Rectal smooth muscle tissue (tissue), 1 donor: ENCODE measurements around the gene FOXN3.

Source experiments
- H3K27ac ChIP-seq: one replicate; pipeline ENCODE4 v1.7.0; 2013; ENCODE audit warnings: low read depth, low read length, inconsistent platforms
- H3K27me3 ChIP-seq: one replicate; pipeline ENCODE4 v1.7.0; 2013; ENCODE audit warnings: low read length; ENCODE audit not compliant: control insufficient read depth, insufficient read depth
- H3K36me3 ChIP-seq: one replicate; pipeline ENCODE4 v1.7.0; 2013; ENCODE audit warnings: low read length; ENCODE audit not compliant: control insufficient read depth, insufficient read depth
- H3K4me1 ChIP-seq: one replicate; pipeline ENCODE4 v1.7.0; 2013; ENCODE audit warnings: low read length; ENCODE audit not compliant: control insufficient read depth, insufficient read depth
- H3K4me3 ChIP-seq: one replicate; pipeline ENCODE4 v1.7.0; 2013; ENCODE audit warnings: low read length
- H3K9ac ChIP-seq: one replicate; pipeline ENCODE4 v1.7.0; 2013; ENCODE audit warnings: low read length

FOXN3 gene

GRCh38 chr14:89428546-89429198 is 11.6 kb upstream of the FOXN3 start:
- Histone ChIP-seq H3K27ac (no peak overlapping the region), H3K4me1 (peaks cover 20% of the 10 kb centered on the region), H3K36me3 (no peaks in the 10 kb centered on the region), H3K9ac (no peak overlapping the region), H3K4me3 (no peak overlapping the region), H3K27me3 (no peaks in the 10 kb centered on the region)

GRCh38 chr14:89428173-89428523 is 11.1 kb upstream of the FOXN3 start:
- no peaks in the 10 kb centered on the region for H3K36me3 ChIP-seq
- H3K27ac ChIP-seq = no peak overlapping the region
- no peak overlapping the region for H3K9ac ChIP-seq
- no peak overlapping the region for H3K4me3 ChIP-seq
- H3K4me1 ChIP-seq = peaks cover 20% of the 10 kb centered on the region
- H3K27me3 ChIP-seq = no peaks in the 10 kb centered on the region

- no peak overlapping the region for H3K27ac ChIP-seq
These were observed 10.6 kb upstream of the FOXN3 start for GRCh38 chr14:89427426-89428172.

GRCh38 chr14:89425931-89426330 is 8.9 kb upstream of the FOXN3 start:
- Histone ChIP-seq H3K9ac (no peak overlapping the region), H3K36me3 (no peaks in the 10 kb centered on the region), H3K27me3 (no peaks in the 10 kb centered on the region), H3K4me3 (no peak overlapping the region), H3K4me1 (peaks cover 18% of the 10 kb centered on the region), H3K27ac (no peak overlapping the region)

More at GRCh38 chr14:89427426-89428172, 10.6 kb upstream of the FOXN3 start:
- H3K36me3 ChIP-seq = no peaks in the 10 kb centered on the region
- no peak overlapping the region for H3K9ac ChIP-seq
- H3K4me3 ChIP-seq = no peak overlapping the region
- H3K27me3 ChIP-seq = no peaks in the 10 kb centered on the region
- peaks cover 20% of the 10 kb centered on the region for H3K4me1 ChIP-seq

- Histone ChIP-seq H3K4me1 (peaks cover 8% of the 10 kb centered on the region), H3K36me3 (no peaks in the 10 kb centered on the region)
These were observed 7.2 kb upstream of the FOXN3 start for GRCh38 chr14:89424241-89424640.

GRCh38 chr14:89422952-89423345 is 5.9 kb upstream of the FOXN3 start:
- Histone ChIP-seq H3K4me1 (no peaks in the 10 kb centered on the region), H3K4me3 (no peak overlapping the region), H3K9ac (no peak overlapping the region), H3K36me3 (no peaks in the 10 kb centered on the region), H3K27ac (no peak overlapping the region), H3K27me3 (no peaks in the 10 kb centered on the region)

More at GRCh38 chr14:89424241-89424640, 7.2 kb upstream of the FOXN3 start:
- H3K27ac ChIP-seq = no peak overlapping the region
- H3K9ac ChIP-seq = no peak overlapping the region
- H3K4me3 ChIP-seq = no peak overlapping the region
- H3K27me3 ChIP-seq = no peaks in the 10 kb centered on the region

- Histone ChIP-seq H3K9ac (no peak overlapping the region), H3K27me3 (no peaks in the 10 kb centered on the region), H3K4me3 (no peak overlapping the region), H3K36me3 (no peaks in the 10 kb centered on the region), H3K4me1 (no peaks in the 10 kb centered on the region), H3K27ac (no peak overlapping the region)
These were observed 5.3 kb upstream of the FOXN3 start for GRCh38 chr14:89422181-89422951.

- Histone ChIP-seq H3K4me1 (no peaks in the 10 kb centered on the region), H3K4me3 (no peak overlapping the region), H3K27ac (no peak overlapping the region), H3K36me3 (no peaks in the 10 kb centered on the region), H3K27me3 (no peaks in the 10 kb centered on the region), H3K9ac (no peak overlapping the region)
These were observed 3.5 kb upstream of the FOXN3 start for GRCh38 chr14:89420502-89420901.

- H3K4me3 ChIP-seq = no peak overlapping the region
- H3K27me3 ChIP-seq = no peaks in the 10 kb centered on the region
- H3K36me3 ChIP-seq = no peaks in the 10 kb centered on the region
- no peak overlapping the region for H3K9ac ChIP-seq
- peaks cover 4% of the 10 kb centered on the region for H3K4me1 ChIP-seq
- H3K27ac ChIP-seq = no peak overlapping the region
These were observed 3.0 kb upstream of the FOXN3 start for GRCh38 chr14:89419973-89420482.

- Histone ChIP-seq H3K27ac (no peak overlapping the region), H3K36me3 (no peaks in the 10 kb centered on the region), H3K27me3 (no peaks in the 10 kb centered on the region), H3K4me3 (no peak overlapping the region), H3K4me1 (peaks cover 7% of the 10 kb centered on the region), H3K9ac (no peak overlapping the region)
These were observed 1.9 kb upstream of the FOXN3 start for GRCh38 chr14:89418976-89419375.

GRCh38 chr14:89418452-89418851 is 1.4 kb upstream of the FOXN3 start:
- Histone ChIP-seq H3K36me3 (no peaks in the 10 kb centered on the region), H3K27ac (peak overlapping the region; percentile 98), H3K4me1 (peaks cover 7% of the 10 kb centered on the region), H3K27me3 (no peaks in the 10 kb centered on the region), H3K4me3 (no peak overlapping the region), H3K9ac (no peak overlapping the region)

GRCh38 chr14:89417465-89418225 is 612 bp upstream of the FOXN3 start:
- H3K27ac ChIP-seq = peak overlapping the region; percentile 98
- H3K9ac ChIP-seq = peak overlapping the region; percentile 62
- peaks cover 7% of the 10 kb centered on the region for H3K4me1 ChIP-seq
- H3K27me3 ChIP-seq = no peaks in the 10 kb centered on the region
- no peaks in the 10 kb centered on the region for H3K36me3 ChIP-seq
- H3K4me3 ChIP-seq = peak overlapping the region; percentile 83
